ENCODE results near the gene VAT1L.

The VAT1L gene

GRCh38 chr16:77849646-77850258, 61.4 kb downstream of the VAT1L start:
- Histone ChIP-seq H3K9me3 (ENCODE audit: control insufficient read depth, insufficient read depth, low read length) (no peaks in the 10 kb centered on the region), H3K4me1 (ENCODE audit: control insufficient read depth, low read length) (no peaks in the 10 kb centered on the region), H3K27ac (ENCODE audit: low read depth, low read length) (no peak overlapping the region), H3K9me2 (replicated peaks; ENCODE audit: control insufficient read depth, low read length) (no peaks in the 10 kb centered on the region), H3K4me2 (ENCODE audit: low read length) (no peak overlapping the region), H3K4me3 (ENCODE audit: low read length) (no peak overlapping the region), H3K36me3 (ENCODE audit: control insufficient read depth, low read length) (no peaks in the 10 kb centered on the region), H4K20me1 (ENCODE audit: control insufficient read depth, insufficient read depth, low read depth, low read length) (no peaks in the 10 kb centered on the region), H3K27me3 (ENCODE audit: control insufficient read depth, low read length) (peaks cover 4% of the 10 kb centered on the region; the same call in 1 of the 2 replicates), H3F3A (ENCODE audit: control insufficient read depth, insufficient read depth) (no peaks in the 10 kb centered on the region), H3K79me2 (ENCODE audit: control insufficient read depth, low read length) (no peaks in the 10 kb centered on the region)
- TF ChIP-seq CTCF (IDR thresholded peaks at IDR 0.05; ENCODE audit: low read depth, low read length, poor library complexity, severe bottlenecking) = no peak
- no peak for TF ChIP-seq EZH2phosphoT487 (IDR thresholded peaks at IDR 0.05; ENCODE audit: borderline replicate concordance, low read length)

- Histone ChIP-seq H3K9me3 (ENCODE audit: control insufficient read depth, insufficient read depth, low read length) (no peaks in the 10 kb centered on the region), H3K79me2 (ENCODE audit: control insufficient read depth, low read length) (no peaks in the 10 kb centered on the region), H3K27ac (ENCODE audit: low read depth, low read length) (no peak overlapping the region), H3K4me2 (ENCODE audit: low read length) (no peak overlapping the region), H3F3A (ENCODE audit: control insufficient read depth, insufficient read depth) (no peaks in the 10 kb centered on the region), H3K4me3 (ENCODE audit: low read length) (no peak overlapping the region), H3K4me1 (ENCODE audit: control insufficient read depth, low read length) (no peaks in the 10 kb centered on the region), H4K20me1 (ENCODE audit: control insufficient read depth, insufficient read depth, low read depth, low read length) (no peaks in the 10 kb centered on the region), H3K9me2 (replicated peaks; ENCODE audit: control insufficient read depth, low read length) (no peaks in the 10 kb centered on the region), H3K27me3 (ENCODE audit: control insufficient read depth, low read length) (peaks cover 4% of the 10 kb centered on the region; the same call in 1 of the 2 replicates), H3K36me3 (ENCODE audit: control insufficient read depth, low read length) (no peaks in the 10 kb centered on the region)
- no peak for TF ChIP-seq CTCF (IDR thresholded peaks at IDR 0.05; ENCODE audit: low read depth, low read length, poor library complexity, severe bottlenecking)
- no peak for TF ChIP-seq EZH2phosphoT487 (IDR thresholded peaks at IDR 0.05; ENCODE audit: borderline replicate concordance, low read length)
These were observed 62.4 kb downstream of the VAT1L start for GRCh38 chr16:77850636-77851333.

GRCh38 chr16:77853161-77853560, 64.8 kb downstream of the VAT1L start:
- TF ChIP-seq EZH2phosphoT487 (IDR thresholded peaks at IDR 0.05; ENCODE audit: borderline replicate concordance, low read length) (no peak), CTCF (IDR thresholded peaks at IDR 0.05; ENCODE audit: low read depth, low read length, poor library complexity, severe bottlenecking) (no peak)
- Histone ChIP-seq H3K79me2 (ENCODE audit: control insufficient read depth, low read length) (no peaks in the 10 kb centered on the region), H4K20me1 (ENCODE audit: control insufficient read depth, insufficient read depth, low read depth, low read length) (no peaks in the 10 kb centered on the region), H3K36me3 (ENCODE audit: control insufficient read depth, low read length) (no peaks in the 10 kb centered on the region), H3K27ac (ENCODE audit: low read depth, low read length) (no peak overlapping the region), H3K4me2 (ENCODE audit: low read length) (no peak overlapping the region), H3K4me1 (ENCODE audit: control insufficient read depth, low read length) (no peaks in the 10 kb centered on the region), H3K9me2 (replicated peaks; ENCODE audit: control insufficient read depth, low read length) (no peaks in the 10 kb centered on the region), H3F3A (ENCODE audit: control insufficient read depth, insufficient read depth) (no peaks in the 10 kb centered on the region), H3K9me3 (ENCODE audit: control insufficient read depth, insufficient read depth, low read length) (no peaks in the 10 kb centered on the region), H3K27me3 (ENCODE audit: control insufficient read depth, low read length) (no peaks in the 10 kb centered on the region), H3K4me3 (ENCODE audit: low read length) (no peak overlapping the region)
